WTC11 (cell line): ENCODE data around the gene DPEP2. TPM values are rescaled to one million over a fixed set of nuclear protein-coding genes. Genes with fewer than 3 reads are reported as not detected.

Experiments
- ATAC-seq: fragments of 200-7000 bp; cut with Tn5 transposase; 2 replicates; pipeline ENCODE4 v1.10.0; 2021; ENCODE audit warnings: mild to moderate bottlenecking, moderate library complexity
- CTCF ChIA-PET: fragments of 300-600 bp; sonication (Branson Sonifier 250); formaldehyde crosslinking; loops from one replicate; lab custom pipeline; 2021; ENCODE audit warnings: antibody characterized with exemption; lab: Charles Lee
- POLR2A ChIA-PET: fragments of 350-600 bp; sonication (Branson Sonifier 250); formaldehyde crosslinking; loops from one replicate; lab custom pipeline; 2021; ENCODE audit warnings: antibody characterized with exemption; lab: Charles Lee
- DNase-seq: peaks from one replicate; pipeline ENCODE4 v3.0.0; 2021; ENCODE audit warnings: low spot score
- H3K27ac Mint-ChIP-seq: 2 replicates; pipeline ENCODE4 v1.8.0; 2021; ENCODE audit warnings: mixed read lengths
- H3K27me3 Mint-ChIP-seq: 2 replicates; pipeline ENCODE4 v1.8.0; 2021; ENCODE audit warnings: low read depth, mild to moderate bottlenecking, moderate library complexity, mixed read lengths
- H3K36me3 Mint-ChIP-seq: 2 replicates; pipeline ENCODE4 v1.8.0; 2021; ENCODE audit warnings: mixed read lengths
- H3K4me1 Mint-ChIP-seq: 2 replicates; pipeline ENCODE4 v1.8.0; 2022; ENCODE audit warnings: mixed read lengths
- H3K4me3 Mint-ChIP-seq: 2 replicates; pipeline ENCODE4 v1.8.0; 2021; ENCODE audit warnings: mild to moderate bottlenecking, moderate library complexity, mixed read lengths
- H3K9me3 Mint-ChIP-seq: 2 replicates; pipeline ENCODE4 v1.8.0; 2021; ENCODE audit warnings: mixed read lengths
- ARID4B ChIP-seq: sonication (generic); formaldehyde crosslinking; IDR thresholded peaks from 2 replicates; pipeline ENCODE4 v1.8.0; 2023; ENCODE audit warnings: missing genetic modification reagents, mild to moderate bottlenecking, borderline replicate concordance
- ATF3 ChIP-seq: sonication (generic); formaldehyde crosslinking; conservative IDR thresholded peaks from 2 replicates; pipeline ENCODE4 v1.8.1; 2022; ENCODE audit warnings: mild to moderate bottlenecking, missing genetic modification reagents
- E2F4 ChIP-seq: sonication (generic); formaldehyde crosslinking; IDR thresholded peaks from 2 replicates; pipeline ENCODE4 v1.8.1; 2022; ENCODE audit warnings: low read depth, mild to moderate bottlenecking, moderate library complexity, missing genetic modification reagents, borderline replicate concordance
- E2F5 ChIP-seq: sonication (generic); formaldehyde crosslinking; IDR thresholded peaks from 2 replicates; pipeline ENCODE4 v1.8.1; 2022; ENCODE audit warnings: mild to moderate bottlenecking, moderate library complexity, missing genetic modification reagents
- EMX1 ChIP-seq: fragments of 250-450 bp; sonication (Bioruptor Pico); IDR thresholded peaks from 2 replicates; pipeline ENCODE4 v1.8.0; 2021; ENCODE audit warnings: mild to moderate bottlenecking
- FOXJ3 ChIP-seq: sonication (generic); formaldehyde crosslinking; IDR thresholded peaks from 2 replicates; pipeline ENCODE4 v1.9.0; 2021; ENCODE audit warnings: missing genetic modification reagents, mild to moderate bottlenecking, borderline replicate concordance
- FOXK1 ChIP-seq: sonication (generic); formaldehyde crosslinking; IDR thresholded peaks from 2 replicates; pipeline ENCODE4 v1.8.0; 2022; ENCODE audit warnings: mild to moderate bottlenecking, moderate library complexity, missing genetic modification reagents
- GABPB1 ChIP-seq: sonication (generic); formaldehyde crosslinking; IDR thresholded peaks from 2 replicates; pipeline ENCODE4 v1.8.1; 2023; ENCODE audit warnings: mild to moderate bottlenecking, missing genetic modification reagents
- GRHL2 ChIP-seq: fragments of 250-450 bp; sonication (Bioruptor Pico); IDR thresholded peaks from 2 replicates; pipeline ENCODE4 v1.8.0; 2022; ENCODE audit warnings: mild to moderate bottlenecking, moderate library complexity; ENCODE audit not compliant: insufficient replicate concordance, severe bottlenecking
- HMGA2 ChIP-seq: fragments of 250-450 bp; sonication (Bioruptor Pico); IDR thresholded peaks from 2 replicates; pipeline ENCODE4 v1.4.0; 2021; ENCODE audit warnings: mild to moderate bottlenecking, moderate library complexity
- JUN ChIP-seq: sonication (generic); formaldehyde crosslinking; IDR thresholded peaks from 2 replicates; pipeline ENCODE4 v1.8.0; 2023; ENCODE audit warnings: mild to moderate bottlenecking, missing genetic modification reagents
- MXD4 ChIP-seq: fragments of 250-450 bp; sonication (Bioruptor Pico); IDR thresholded peaks from 2 replicates; pipeline ENCODE4 v1.8.0; 2021; ENCODE audit warnings: mild to moderate bottlenecking, moderate library complexity, borderline replicate concordance
- NFYB ChIP-seq: sonication (generic); formaldehyde crosslinking; conservative IDR thresholded peaks from 2 replicates; pipeline ENCODE4 v1.8.0; 2022; ENCODE audit warnings: low read depth, missing genetic modification reagents
- NR1H2 ChIP-seq: sonication (generic); formaldehyde crosslinking; IDR thresholded peaks from 2 replicates; pipeline ENCODE4 v1.9.0; 2021; ENCODE audit warnings: mild to moderate bottlenecking, moderate library complexity, missing genetic modification reagents
- NR3C1 ChIP-seq: sonication (generic); formaldehyde crosslinking; conservative IDR thresholded peaks from 2 replicates; pipeline ENCODE4 v1.8.1; 2023; ENCODE audit warnings: low read depth, mild to moderate bottlenecking, missing genetic modification reagents
- PRRX2 ChIP-seq: fragments of 250-450 bp; sonication (Bioruptor Pico); IDR thresholded peaks from 2 replicates; pipeline ENCODE4 v1.8.0; 2021; ENCODE audit warnings: mild to moderate bottlenecking
- RELA ChIP-seq: sonication (generic); formaldehyde crosslinking; IDR thresholded peaks from 2 replicates; pipeline ENCODE4 v1.8.1; 2022; ENCODE audit warnings: missing genetic modification reagents, mild to moderate bottlenecking, borderline replicate concordance
- STAT6 ChIP-seq: sonication (generic); formaldehyde crosslinking; conservative IDR thresholded peaks from 2 replicates; pipeline ENCODE4 v1.8.1; 2023; ENCODE audit warnings: mild to moderate bottlenecking, low read depth, missing genetic modification reagents, moderate library complexity
- TCF7 ChIP-seq: sonication (generic); formaldehyde crosslinking; IDR thresholded peaks from 2 replicates; pipeline ENCODE4 v1.8.0; 2022; ENCODE audit warnings: mild to moderate bottlenecking, low read depth, missing genetic modification reagents, moderate library complexity
- ZBTB21 ChIP-seq: sonication (generic); formaldehyde crosslinking; IDR thresholded peaks from 2 replicates; pipeline ENCODE4 v1.8.1; 2023; ENCODE audit warnings: mild to moderate bottlenecking, missing genetic modification reagents, borderline replicate concordance
- ZNF263 ChIP-seq: sonication (generic); formaldehyde crosslinking; IDR thresholded peaks from 2 replicates; pipeline ENCODE4 v1.8.1; 2022; ENCODE audit warnings: low read depth, mild to moderate bottlenecking, moderate library complexity, missing genetic modification reagents
- ZNF281 ChIP-seq: sonication (generic); formaldehyde crosslinking; IDR thresholded peaks from 2 replicates; pipeline ENCODE4 v1.8.0; 2023; ENCODE audit warnings: mild to moderate bottlenecking, missing genetic modification reagents
- ZNF416 ChIP-seq: fragments of 250-450 bp; sonication (Bioruptor Pico); IDR thresholded peaks from 2 replicates; pipeline ENCODE4 v1.9.0; 2021; ENCODE audit warnings: mild to moderate bottlenecking, inconsistent platforms
- ZNF671 ChIP-seq: fragments of 250-450 bp; sonication (Bioruptor Pico); IDR thresholded peaks from 2 replicates; pipeline ENCODE4 v1.8.0; 2021; ENCODE audit warnings: mild to moderate bottlenecking
- total RNA-seq: library from RNA; stranded (reverse); gene quantifications from 3 replicates; pipeline ENCODE4 v1.2.3, GENCODE V29; 2021

DPEP2 gene
- total RNA-seq, 1 experiment from 2014 or later: 0.13 TPM

GRCh38 chr16:67953641-67954375, 45.5 kb downstream of the DPEP2 start (continued):
- TF ChIP-seq E2F4 (CRISPR knock-in tag) (no peak), STAT6 (CRISPR knock-in tag) (no peak), FOXK1 (CRISPR knock-in tag) (no peak), ARID4B (CRISPR knock-in tag) (no peak), ZNF416 (CRISPR knock-in tag) (no peak), E2F5 (CRISPR knock-in tag) (no peak), ZBTB21 (CRISPR knock-in tag) (no peak), ZNF281 (CRISPR knock-in tag) (no peak), FOXJ3 (CRISPR knock-in tag) (no peak)

GRCh38 chr16:67951485-67951884, 47.8 kb downstream of the DPEP2 start:
- ATAC-seq (no peak), DNase-seq (no peak)
- H3K9me3 Mint-ChIP-seq: no peaks in the 10 kb centered on the region
- POLR2A ChIA-PET: no interaction called here
- H3K27me3 Mint-ChIP-seq: no peaks in the 10 kb centered on the region
- CTCF ChIA-PET: interaction anchor here (0.7 kb wide), 1 partner anchor 11 kb away, joined by 3 read pairs; no protein-coding TSS in a partner anchor
- H3K27ac Mint-ChIP-seq: no peak overlapping the region
- H3K4me3 Mint-ChIP-seq: no peak overlapping the region
- no peaks in the 10 kb centered on the region for H3K4me1 Mint-ChIP-seq
- peaks cover 40% of the 10 kb centered on the region for H3K36me3 Mint-ChIP-seq
- TF ChIP-seq PRRX2 (no peak), GABPB1 (CRISPR knock-in tag) (no peak), ZNF263 (CRISPR knock-in tag) (no peak), MXD4 (CRISPR knock-in tag) (no peak), EMX1 (CRISPR knock-in tag) (no peak), NR3C1 (CRISPR knock-in tag) (no peak), NFYB (no peak), GRHL2 (no peak), ATF3 (CRISPR knock-in tag) (no peak), NR1H2 (CRISPR knock-in tag) (no peak), JUN (no peak), ZNF671 (CRISPR knock-in tag) (no peak), RELA (CRISPR knock-in tag) (no peak), TCF7 (CRISPR knock-in tag) (no peak), HMGA2 (CRISPR knock-in tag) (no peak)
